ENCODE measurements around the gene KDM6A. TPM values are rescaled to one million over a fixed set of nuclear protein-coding genes. Genes with fewer than 3 reads are reported as not detected.

The KDM6A gene
- total and polyA plus RNA-seq, 2 of the 13 experiments (the other 11 are each of a cell fraction or from before 2014, with no cell fraction given): 16.7 to 18.2 TPM

DNA sequence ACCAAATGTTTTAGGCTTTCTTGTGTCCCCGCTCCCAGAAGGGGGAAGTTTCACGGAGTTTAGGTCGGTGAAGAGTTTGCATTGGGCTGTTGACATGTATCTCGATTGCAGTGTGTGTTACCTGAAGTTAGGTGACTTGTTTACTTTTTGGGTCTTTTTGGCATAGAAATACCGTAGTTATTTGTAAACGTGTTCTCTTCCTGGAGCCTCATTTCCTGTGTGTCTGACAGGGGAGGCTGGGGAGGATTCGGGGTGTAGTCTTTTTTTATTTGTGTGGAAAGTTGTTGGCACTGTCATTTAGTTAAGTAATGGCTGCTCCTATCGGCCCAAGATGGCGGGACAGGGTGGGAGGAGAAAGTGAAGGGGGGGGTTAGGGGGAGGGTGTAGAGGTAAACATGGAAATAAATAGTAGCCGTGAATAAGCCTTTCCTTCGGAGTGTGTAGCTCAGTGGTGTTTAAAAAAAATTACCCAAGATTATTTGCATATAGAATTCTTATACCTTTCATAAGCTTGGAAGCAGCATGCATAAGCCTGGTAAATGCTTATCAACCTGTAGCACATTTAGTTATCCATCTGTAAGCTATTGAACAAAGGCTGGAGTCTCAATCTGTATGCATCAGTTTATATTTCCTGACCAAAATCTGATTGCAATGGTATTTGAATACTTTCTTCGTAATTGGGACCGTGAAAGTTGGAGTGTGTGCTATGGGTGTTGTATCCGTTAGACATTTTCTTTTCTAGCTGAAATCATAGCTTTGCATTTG, 1.6 kb downstream of the KDM6A start (continued):
- TF ChIP-seq, protein P1, sequence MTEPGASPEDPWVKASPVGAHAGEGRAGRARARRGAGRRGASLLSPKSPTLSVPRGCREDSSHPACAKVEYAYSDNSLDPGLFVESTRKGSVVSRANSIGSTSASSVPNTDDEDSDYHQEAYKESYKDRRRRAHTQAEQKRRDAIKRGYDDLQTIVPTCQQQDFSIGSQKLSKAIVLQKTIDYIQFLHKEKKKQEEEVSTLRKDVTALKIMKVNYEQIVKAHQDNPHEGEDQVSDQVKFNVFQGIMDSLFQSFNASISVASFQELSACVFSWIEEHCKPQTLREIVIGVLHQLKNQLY (CRISPR knock-in tag; IDR thresholded peaks at IDR 0.05): no peak
- TF ChIP-seq, protein P2, sequence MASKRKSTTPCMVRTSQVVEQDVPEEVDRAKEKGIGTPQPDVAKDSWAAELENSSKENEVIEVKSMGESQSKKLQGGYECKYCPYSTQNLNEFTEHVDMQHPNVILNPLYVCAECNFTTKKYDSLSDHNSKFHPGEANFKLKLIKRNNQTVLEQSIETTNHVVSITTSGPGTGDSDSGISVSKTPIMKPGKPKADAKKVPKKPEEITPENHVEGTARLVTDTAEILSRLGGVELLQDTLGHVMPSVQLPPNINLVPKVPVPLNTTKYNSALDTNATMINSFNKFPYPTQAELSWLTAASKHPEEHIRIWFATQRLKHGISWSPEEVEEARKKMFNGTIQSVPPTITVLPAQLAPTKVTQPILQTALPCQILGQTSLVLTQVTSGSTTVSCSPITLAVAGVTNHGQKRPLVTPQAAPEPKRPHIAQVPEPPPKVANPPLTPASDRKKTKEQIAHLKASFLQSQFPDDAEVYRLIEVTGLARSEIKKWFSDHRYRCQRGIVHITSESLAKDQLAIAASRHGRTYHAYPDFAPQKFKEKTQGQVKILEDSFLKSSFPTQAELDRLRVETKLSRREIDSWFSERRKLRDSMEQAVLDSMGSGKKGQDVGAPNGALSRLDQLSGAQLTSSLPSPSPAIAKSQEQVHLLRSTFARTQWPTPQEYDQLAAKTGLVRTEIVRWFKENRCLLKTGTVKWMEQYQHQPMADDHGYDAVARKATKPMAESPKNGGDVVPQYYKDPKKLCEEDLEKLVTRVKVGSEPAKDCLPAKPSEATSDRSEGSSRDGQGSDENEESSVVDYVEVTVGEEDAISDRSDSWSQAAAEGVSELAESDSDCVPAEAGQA (IDR thresholded peaks at IDR 0.05; ENCODE audit: low read depth): no peak
- TF ChIP-seq, protein P2 (CRISPR knock-in tag; IDR thresholded peaks at IDR 0.05; ENCODE audit: borderline replicate concordance): no peak
- TF ChIP-seq SNAPC4 (CRISPR knock-in tag; IDR thresholded peaks at IDR 0.05) (no peak), YEATS4 (CRISPR knock-in tag; IDR thresholded peaks at IDR 0.05; ENCODE audit: borderline replicate concordance) (no peak), ARID5B (CRISPR knock-in tag; IDR thresholded peaks at IDR 0.05) (no peak), ZNF235 (CRISPR knock-in tag; IDR thresholded peaks at IDR 0.05; ENCODE audit: borderline replicate concordance) (no peak)
- TF ChIP-seq, protein P3, sequence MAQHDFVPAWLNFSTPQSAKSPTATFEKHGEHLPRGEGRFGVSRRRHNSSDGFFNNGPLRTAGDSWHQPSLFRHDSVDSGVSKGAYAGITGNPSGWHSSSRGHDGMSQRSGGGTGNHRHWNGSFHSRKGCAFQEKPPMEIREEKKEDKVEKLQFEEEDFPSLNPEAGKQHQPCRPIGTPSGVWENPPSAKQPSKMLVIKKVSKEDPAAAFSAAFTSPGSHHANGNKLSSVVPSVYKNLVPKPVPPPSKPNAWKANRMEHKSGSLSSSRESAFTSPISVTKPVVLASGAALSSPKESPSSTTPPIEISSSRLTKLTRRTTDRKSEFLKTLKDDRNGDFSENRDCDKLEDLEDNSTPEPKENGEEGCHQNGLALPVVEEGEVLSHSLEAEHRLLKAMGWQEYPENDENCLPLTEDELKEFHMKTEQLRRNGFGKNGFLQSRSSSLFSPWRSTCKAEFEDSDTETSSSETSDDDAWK (CRISPR knock-in tag; IDR thresholded peaks at IDR 0.05): no peak
